SK-N-MC (cell line): ENCODE measurements around the gene SEL1L3.

ENCODE experiments used
- EZH2 ChIP-seq: fragments of 200-600 bp; sonication (generic); IDR thresholded peaks from one replicate; pipeline ENCODE4 v1.6.1; 2017; ENCODE audit warnings: antibody characterized with exemption
- POLR2AphosphoS5 ChIP-seq: IDR thresholded peaks from 2 replicates; pipeline ENCODE4 v1.6.1; 2012; ENCODE audit warnings: mild to moderate bottlenecking, low read depth, low read length, borderline replicate concordance

GRCh38 chr4:25757452-25757851 is 105.3 kb downstream of the SEL1L3 start:
- TF ChIP-seq POLR2AphosphoS5 (no peak), EZH2 (no peak)
